Esophagus muscularis mucosa (tissue), 3 donors: Measurements from ENCODE around the gene FSIP2.

Experiments
- CTCF ChIP-seq, 3 experiments: fragments of 200-600 bp in 2 of 3; fragments of 450-650 bp in 1 of 3; sonication (generic) in 2 of 3; IDR thresholded peaks; one replicate each; pipeline ENCODE4 v1.5.1; 2017 to 2019; ENCODE audit warnings: antibody characterized with exemption in 3 of 3, mild to moderate bottlenecking in 2 of 3, moderate library complexity in 1 of 3
- POLR2A ChIP-seq: fragments of 450-650 bp; IDR thresholded peaks from one replicate; pipeline ENCODE4 v1.6.1; 2017; ENCODE audit warnings: antibody characterized with exemption, moderate library complexity, mild to moderate bottlenecking, low read depth
- POLR2AphosphoS5 ChIP-seq, 2 donors: sonication (generic); formaldehyde crosslinking; IDR thresholded peaks; one replicate each; pipeline ENCODE4 v1.6.1; 2017; ENCODE audit warnings: antibody characterized with exemption in 2 of 2

GRCh38 chr2:185736210-185736609, 2.4 kb upstream of the FSIP2 start:
- TF ChIP-seq CTCF (IDR thresholded peaks at IDR 0.05) (no peak), POLR2A (no peak), POLR2AphosphoS5 (IDR thresholded peaks at IDR 0.05) (no peak)
